ENCODE results near the gene NXNL1. TPM values are rescaled to one million over a fixed set of nuclear protein-coding genes. Genes with fewer than 3 reads are reported as not detected.

The NXNL1 gene
- total and polyA plus RNA-seq, 2 of the 4 experiments (the other 2 are of a cell fraction): not detected

DNA sequence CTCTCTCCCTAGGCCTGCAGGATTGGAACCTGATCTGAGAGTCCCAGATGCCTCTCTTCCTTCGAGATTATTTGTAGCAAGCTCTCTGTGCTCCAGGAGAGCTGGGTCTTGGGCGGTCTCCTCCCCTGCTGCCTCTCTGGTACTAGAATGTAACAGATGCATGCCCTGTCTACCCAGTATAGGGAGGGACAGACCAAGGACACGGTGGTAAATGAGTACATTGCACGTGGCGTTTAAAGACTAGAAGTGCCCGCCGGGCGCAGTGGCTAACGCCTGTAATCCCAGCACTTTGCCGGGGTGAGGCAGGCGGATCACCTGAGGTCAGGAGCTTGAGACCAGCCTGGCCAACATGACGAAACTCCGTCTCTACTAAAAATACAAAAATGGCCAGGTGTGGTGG lies 21.3 kb upstream of the NXNL1 start:
- peaks cover 24 to 45% of the 10 kb centered on the region in 2 experiments for H3K79me1 ChIP-seq (ENCODE audit: low read depth in 1 of 2, low read length in 2 of 2)
- WGBS, 2 experiments (ENCODE audit: extremely low coverage in 2 of 2, insufficient read length in 1 of 2): 91% methylated on average over 8 of the region's 13 CpGs; no CpG with 5 or more reads in 1 of the 2 experiments
- H3K4me1 ChIP-seq (ENCODE audit: control insufficient read depth, insufficient read depth, low read length): peaks cover 4% of the 10 kb centered on the region
- H4K20me1 ChIP-seq (ENCODE audit: insufficient read depth, low read length): peaks cover 28% of the 10 kb centered on the region
- no peak overlapping the region for H3K18ac ChIP-seq (ENCODE audit: low read depth, low read length)
- in situ Hi-C loops (cut with MboI; ENCODE audit: low sequenced_read_pairs): no loop called here
- H3K36me3 ChIP-seq (ENCODE audit: control insufficient read depth, insufficient read depth, low read length): peaks cover 1% of the 10 kb centered on the region; the same call in 1 of the 2 replicates
- no TSS peak for BruUV-seq (replicated peaks)
- dilution Hi-C loops (cut with HindIII; ENCODE audit: low sequenced_read_pairs, unreplicated experiment): no loop called here
- POLR2A ChIA-PET (ENCODE audit: unreplicated experiment): no interaction called here
- no peak overlapping the region for H2BK15ac ChIP-seq (ENCODE audit: low read depth, low read length)
- no peak overlapping the region for H3K56ac ChIP-seq (ENCODE audit: extremely low read depth, insufficient read depth, low read length)
- CTCF ChIA-PET: no interaction called here
- H4K91ac ChIP-seq (ENCODE audit: insufficient read depth, low read depth, low read length): no peak overlapping the region
- intact Hi-C loops (cut with micrococcal nuclease): no loop called here
- H4K8ac ChIP-seq (ENCODE audit: low read depth in 2 of 2, low read length in 2 of 2): no peak overlapping the region
- no peak for DNase-seq
- H3K9ac ChIP-seq (ENCODE audit: low read depth, low read length): no peak overlapping the region
- H4K5ac ChIP-seq (ENCODE audit: low read depth, low read length): no peak overlapping the region
- no peak for ATAC-seq (ENCODE audit: low read depth)
- H3K4me2 ChIP-seq (ENCODE audit: low read depth, low read length): no peak overlapping the region
- no peak overlapping the region for H3K4me3 ChIP-seq (ENCODE audit: insufficient read depth, low read depth, low read length)
- H2AFZ ChIP-seq (replicated peaks; ENCODE audit: low read length, poor library complexity): no peak overlapping the region
- H2BK5ac ChIP-seq (ENCODE audit: low read depth, low read length, poor library complexity, severe bottlenecking): no peak overlapping the region
- no peak overlapping the region for H2BK20ac ChIP-seq (ENCODE audit: low read depth, low read length)
- no peaks in the 10 kb centered on the region for H3K9me3 ChIP-seq (ENCODE audit: control insufficient read depth, insufficient read depth, low read length)
- no peak overlapping the region for H3K14ac ChIP-seq (replicated peaks; ENCODE audit: low read depth, low read length)
- H2BK120ac ChIP-seq (ENCODE audit: low read depth, low read length): no peak overlapping the region
- H3K27me3 ChIP-seq (ENCODE audit: control insufficient read depth, insufficient read depth, low read length): no peaks in the 10 kb centered on the region
- H2AK9ac ChIP-seq (replicated peaks; ENCODE audit: low read depth, low read length, poor library complexity): peak overlapping the region; percentile 37
- no peak overlapping the region for H3K27ac ChIP-seq (ENCODE audit: insufficient read depth, low read length)
- no peak overlapping the region for H3K23ac ChIP-seq (ENCODE audit: low read depth, low read length)
- H3K9me1 ChIP-seq (ENCODE audit: insufficient read depth, low read length): peaks cover 7% of the 10 kb centered on the region; the same call in 1 of the 2 replicates
- no peak overlapping the region for H3K4ac ChIP-seq (ENCODE audit: low read depth, low read length)
- TF ChIP-seq CHD1 (IDR thresholded peaks at IDR 0.05; ENCODE audit: low read depth, low read length) (no peak), SMC3 (IDR thresholded peaks at IDR 0.05; ENCODE audit: low read depth, low read length) (no peak), POLR2A (IDR thresholded peaks at IDR 0.05; ENCODE audit: low read depth, low read length) (no peak), RFX5 (IDR thresholded peaks at IDR 0.05; ENCODE audit: low read depth, low read length) (no peak), BHLHE40 (IDR thresholded peaks at IDR 0.05; ENCODE audit: low read depth, low read length) (no peak), RAD21 (IDR thresholded peaks at IDR 0.05; ENCODE audit: low read length) (no peak), CEBPB (IDR thresholded peaks at IDR 0.05; ENCODE audit: low read depth, low read length) (no peak), RCOR1 (IDR thresholded peaks at IDR 0.05; ENCODE audit: insufficient replicate concordance, low read length) (no peak), NFE2L2 (IDR thresholded peaks at IDR 0.05; ENCODE audit: low read depth, low read length) (no peak), MAZ (IDR thresholded peaks at IDR 0.05; ENCODE audit: borderline replicate concordance, low read depth, low read length) (no peak), FOS (IDR thresholded peaks at IDR 0.05; ENCODE audit: low read depth, low read length) (no peak), MAFK (IDR thresholded peaks at IDR 0.05; ENCODE audit: low read depth, low read length) (no peak), MXI1 (IDR thresholded peaks at IDR 0.05; ENCODE audit: borderline replicate concordance, low read depth, low read length) (no peak)
- TF ChIP-seq, protein P1, sequence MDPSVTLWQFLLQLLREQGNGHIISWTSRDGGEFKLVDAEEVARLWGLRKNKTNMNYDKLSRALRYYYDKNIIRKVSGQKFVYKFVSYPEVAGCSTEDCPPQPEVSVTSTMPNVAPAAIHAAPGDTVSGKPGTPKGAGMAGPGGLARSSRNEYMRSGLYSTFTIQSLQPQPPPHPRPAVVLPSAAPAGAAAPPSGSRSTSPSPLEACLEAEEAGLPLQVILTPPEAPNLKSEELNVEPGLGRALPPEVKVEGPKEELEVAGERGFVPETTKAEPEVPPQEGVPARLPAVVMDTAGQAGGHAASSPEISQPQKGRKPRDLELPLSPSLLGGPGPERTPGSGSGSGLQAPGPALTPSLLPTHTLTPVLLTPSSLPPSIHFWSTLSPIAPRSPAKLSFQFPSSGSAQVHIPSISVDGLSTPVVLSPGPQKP (IDR thresholded peaks at IDR 0.05; ENCODE audit: borderline replicate concordance, low read depth, low read length): no peak
- TF ChIP-seq, protein P2, sequence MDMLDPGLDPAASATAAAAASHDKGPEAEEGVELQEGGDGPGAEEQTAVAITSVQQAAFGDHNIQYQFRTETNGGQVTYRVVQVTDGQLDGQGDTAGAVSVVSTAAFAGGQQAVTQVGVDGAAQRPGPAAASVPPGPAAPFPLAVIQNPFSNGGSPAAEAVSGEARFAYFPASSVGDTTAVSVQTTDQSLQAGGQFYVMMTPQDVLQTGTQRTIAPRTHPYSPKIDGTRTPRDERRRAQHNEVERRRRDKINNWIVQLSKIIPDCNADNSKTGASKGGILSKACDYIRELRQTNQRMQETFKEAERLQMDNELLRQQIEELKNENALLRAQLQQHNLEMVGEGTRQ (IDR thresholded peaks at IDR 0.05; ENCODE audit: low read depth, low read length): no peak
- TF ChIP-seq, protein P3, sequence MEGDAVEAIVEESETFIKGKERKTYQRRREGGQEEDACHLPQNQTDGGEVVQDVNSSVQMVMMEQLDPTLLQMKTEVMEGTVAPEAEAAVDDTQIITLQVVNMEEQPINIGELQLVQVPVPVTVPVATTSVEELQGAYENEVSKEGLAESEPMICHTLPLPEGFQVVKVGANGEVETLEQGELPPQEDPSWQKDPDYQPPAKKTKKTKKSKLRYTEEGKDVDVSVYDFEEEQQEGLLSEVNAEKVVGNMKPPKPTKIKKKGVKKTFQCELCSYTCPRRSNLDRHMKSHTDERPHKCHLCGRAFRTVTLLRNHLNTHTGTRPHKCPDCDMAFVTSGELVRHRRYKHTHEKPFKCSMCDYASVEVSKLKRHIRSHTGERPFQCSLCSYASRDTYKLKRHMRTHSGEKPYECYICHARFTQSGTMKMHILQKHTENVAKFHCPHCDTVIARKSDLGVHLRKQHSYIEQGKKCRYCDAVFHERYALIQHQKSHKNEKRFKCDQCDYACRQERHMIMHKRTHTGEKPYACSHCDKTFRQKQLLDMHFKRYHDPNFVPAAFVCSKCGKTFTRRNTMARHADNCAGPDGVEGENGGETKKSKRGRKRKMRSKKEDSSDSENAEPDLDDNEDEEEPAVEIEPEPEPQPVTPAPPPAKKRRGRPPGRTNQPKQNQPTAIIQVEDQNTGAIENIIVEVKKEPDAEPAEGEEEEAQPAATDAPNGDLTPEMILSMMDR (conservative IDR thresholded peaks at IDR 0.05; ENCODE audit: low read depth, low read length): no peak
- no peak overlapping the region; the same call in 1 of the 2 replicates for H2AK5ac ChIP-seq (ENCODE audit: low read depth, low read length)

Data from IMR-90 (cell line).